AG09309 (cell line): ENCODE results near the gene FGF12.
A peak's percentile ranks its signal among the peaks of the same experiment; 100 is the strongest.

Experiments
- DNase-seq: peaks from one replicate; pipeline ENCODE4 v3.0.0-alpha.2; 2010; ENCODE audit warnings: low read depth
- H3K4me3 ChIP-seq: 2 replicates; pipeline ENCODE4 v1.5.1; 2011; ENCODE audit warnings: mild to moderate bottlenecking, low read depth, low read length, moderate library complexity; ENCODE audit not compliant: control insufficient read depth
- TF ChIP-seq, protein P1 (sequence below): IDR thresholded peaks from 2 replicates; pipeline ENCODE4 v1.5.1; 2011; ENCODE audit warnings: mild to moderate bottlenecking, low read depth, low read length, inconsistent platforms; ENCODE audit not compliant: insufficient read depth, control insufficient read depth; ENCODE audit errors: missing control alignments

Gene FGF12

DNA sequence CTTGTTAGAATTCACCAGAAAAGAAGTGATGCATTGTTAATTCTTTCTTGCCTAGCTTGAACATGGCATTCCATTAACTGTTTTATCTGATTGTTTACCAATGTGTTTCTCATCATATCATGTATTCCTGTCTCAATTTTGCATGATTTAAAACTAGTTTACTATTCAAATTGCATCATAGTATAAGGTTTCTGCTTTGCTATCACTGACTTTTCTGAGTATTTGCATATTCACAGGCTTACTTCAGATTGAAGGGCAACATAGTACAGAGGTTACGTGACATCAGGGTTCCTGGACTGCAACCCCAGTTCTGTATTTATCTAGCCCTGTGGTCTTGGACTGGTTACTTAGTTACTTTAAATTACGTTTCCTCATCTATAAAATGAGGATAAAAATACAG is 561.8 kb downstream of the FGF12 start:
- TF ChIP-seq, protein P1, sequence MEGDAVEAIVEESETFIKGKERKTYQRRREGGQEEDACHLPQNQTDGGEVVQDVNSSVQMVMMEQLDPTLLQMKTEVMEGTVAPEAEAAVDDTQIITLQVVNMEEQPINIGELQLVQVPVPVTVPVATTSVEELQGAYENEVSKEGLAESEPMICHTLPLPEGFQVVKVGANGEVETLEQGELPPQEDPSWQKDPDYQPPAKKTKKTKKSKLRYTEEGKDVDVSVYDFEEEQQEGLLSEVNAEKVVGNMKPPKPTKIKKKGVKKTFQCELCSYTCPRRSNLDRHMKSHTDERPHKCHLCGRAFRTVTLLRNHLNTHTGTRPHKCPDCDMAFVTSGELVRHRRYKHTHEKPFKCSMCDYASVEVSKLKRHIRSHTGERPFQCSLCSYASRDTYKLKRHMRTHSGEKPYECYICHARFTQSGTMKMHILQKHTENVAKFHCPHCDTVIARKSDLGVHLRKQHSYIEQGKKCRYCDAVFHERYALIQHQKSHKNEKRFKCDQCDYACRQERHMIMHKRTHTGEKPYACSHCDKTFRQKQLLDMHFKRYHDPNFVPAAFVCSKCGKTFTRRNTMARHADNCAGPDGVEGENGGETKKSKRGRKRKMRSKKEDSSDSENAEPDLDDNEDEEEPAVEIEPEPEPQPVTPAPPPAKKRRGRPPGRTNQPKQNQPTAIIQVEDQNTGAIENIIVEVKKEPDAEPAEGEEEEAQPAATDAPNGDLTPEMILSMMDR = no peak
- no peak for DNase-seq
- H3K4me3 ChIP-seq = no peak overlapping the region

DNA sequence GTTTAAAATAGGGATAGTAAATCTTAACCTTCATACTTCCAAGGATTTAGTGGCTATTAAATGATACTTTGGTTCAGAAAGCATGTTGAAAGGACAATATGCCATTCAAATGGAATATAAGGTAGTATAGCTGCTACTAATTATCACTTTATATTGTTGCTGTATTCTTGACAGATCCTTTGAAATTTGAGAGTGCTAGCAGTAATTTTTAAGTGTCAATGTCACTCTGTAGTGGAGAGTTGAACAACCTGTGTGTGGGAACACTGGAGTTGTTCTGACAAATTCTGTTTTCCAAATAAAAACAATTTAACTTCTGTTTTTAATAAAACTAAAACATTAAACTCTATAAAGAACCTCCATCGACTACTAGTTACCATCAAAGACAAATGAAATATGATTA is 565.7 kb downstream of the FGF12 start:
- H3K4me3 ChIP-seq = no peak overlapping the region
- TF ChIP-seq, protein P1 = no peak
- no peak for DNase-seq

DNA sequence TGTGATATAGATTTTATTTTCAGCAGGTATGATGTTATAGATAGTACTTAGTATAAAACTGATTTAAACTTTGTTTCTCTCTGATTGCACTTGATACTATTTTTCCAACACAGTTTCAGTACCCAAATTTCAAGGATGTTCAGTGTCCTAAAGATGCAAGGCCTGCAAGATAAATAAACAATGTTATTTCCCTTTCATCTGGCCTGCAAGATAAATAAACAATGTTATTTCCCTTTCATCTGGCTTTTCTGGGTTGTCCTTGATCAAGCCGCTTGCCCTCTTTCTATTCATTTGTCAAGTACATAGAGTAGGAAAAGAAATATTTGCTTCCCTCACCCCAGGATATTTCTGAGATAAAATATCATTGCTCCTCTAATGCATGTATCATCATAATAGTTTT is 571.0 kb downstream of the FGF12 start:
- DNase-seq = no peak
- TF ChIP-seq, protein P1 = no peak
- H3K4me3 ChIP-seq = no peak overlapping the region

DNA sequence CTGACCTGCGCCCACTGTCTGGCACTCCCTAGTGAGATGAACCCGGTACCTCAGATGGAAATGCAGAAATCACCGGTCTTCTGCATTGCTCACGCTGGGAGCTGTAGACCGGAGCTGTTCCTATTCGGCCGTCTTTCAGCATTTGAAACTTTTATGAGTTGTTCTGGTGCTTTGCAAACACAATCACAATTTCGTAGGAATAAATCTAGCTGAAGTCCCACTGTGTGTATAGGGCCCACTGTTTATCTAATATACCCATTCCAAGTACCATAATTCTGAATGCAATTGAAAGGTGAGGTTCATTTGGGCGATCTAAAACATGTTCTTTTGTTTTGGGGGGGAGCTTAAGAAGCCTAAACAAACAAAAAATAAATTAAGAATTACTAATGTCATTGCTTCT is 572.1 kb downstream of the FGF12 start:
- no peak overlapping the region for H3K4me3 ChIP-seq
- TF ChIP-seq, protein P1 = no peak
- DNase-seq = no peak

DNA sequence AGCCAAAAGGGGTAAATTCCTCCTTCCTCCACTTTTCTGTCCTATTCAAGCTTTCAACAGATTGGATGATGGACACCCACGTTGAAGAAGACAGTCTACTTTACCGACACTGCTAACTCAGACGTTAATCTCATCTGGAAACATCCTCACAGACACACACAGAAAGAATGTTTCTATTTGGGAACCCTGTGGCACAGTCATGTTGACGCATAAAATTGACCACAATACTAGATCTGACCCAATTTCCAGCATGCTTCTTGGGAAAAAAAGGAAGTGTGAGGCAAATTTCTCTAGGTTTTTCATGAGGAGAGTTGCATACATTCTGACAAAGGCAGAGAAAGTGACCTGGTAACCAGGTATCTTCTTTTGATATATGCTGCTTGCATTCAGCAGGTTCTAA is 594.1 kb downstream of the FGF12 start:
- TF ChIP-seq, protein P1 = no peak
- DNase-seq = no peak
- no peak overlapping the region for H3K4me3 ChIP-seq

DNA sequence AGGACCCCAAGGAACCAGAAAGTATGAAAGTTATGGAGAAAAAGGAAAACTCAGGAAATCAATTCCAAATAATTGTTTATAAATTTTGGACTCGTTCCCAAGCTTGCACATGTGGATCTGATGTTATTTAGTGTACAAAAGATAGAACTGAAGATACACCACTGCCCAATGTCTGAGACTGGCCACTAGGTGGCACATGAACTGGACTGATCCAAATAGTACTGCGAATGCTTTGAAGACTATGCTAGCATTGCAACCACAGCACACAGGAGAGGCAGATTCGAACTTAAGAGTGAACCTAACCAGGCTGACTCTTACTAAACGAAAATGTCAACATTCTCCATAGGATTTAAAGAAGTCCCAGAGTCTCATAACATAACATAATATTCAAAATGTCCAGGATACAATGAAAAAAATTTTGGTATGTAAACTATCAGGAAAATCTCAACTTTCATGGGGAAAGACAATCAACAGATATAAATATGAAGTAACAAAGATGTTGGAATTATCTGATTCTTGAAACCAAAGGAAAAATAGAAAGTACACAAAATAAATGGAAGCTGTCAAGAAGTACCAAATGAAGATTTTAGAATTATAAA is 596.7 kb downstream of the FGF12 start:
- no peak for DNase-seq
- TF ChIP-seq, protein P1 = peak; percentile 43
- H3K4me3 ChIP-seq = no peak overlapping the region

DNA sequence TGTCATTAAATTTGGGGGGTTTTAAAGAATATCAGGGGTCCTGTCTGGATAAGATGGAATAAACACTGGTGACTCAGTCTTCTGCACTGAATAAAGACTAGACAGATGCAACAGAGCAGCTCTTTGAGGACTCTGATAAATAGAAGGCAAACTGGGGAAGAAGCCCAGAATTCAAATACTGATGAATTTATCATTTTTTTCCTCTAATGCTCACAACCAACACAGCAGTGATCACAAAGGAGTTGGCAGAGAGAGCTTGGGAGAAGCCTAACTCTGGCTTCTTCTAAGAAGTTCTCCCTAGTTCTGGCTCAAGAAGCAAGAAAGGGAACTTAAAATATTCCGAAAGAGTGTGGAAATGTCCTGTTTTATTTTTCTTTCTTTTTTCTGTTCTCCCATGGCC is 597.8 kb downstream of the FGF12 start:
- no peak for DNase-seq
- TF ChIP-seq, protein P1 = no peak
- no peak overlapping the region for H3K4me3 ChIP-seq
